Adrenal gland (tissue), 12 donors: ENCODE data around the gene PSTPIP1. TPM values are rescaled to one million over a fixed set of nuclear protein-coding genes. Genes with fewer than 3 reads are reported as not detected.
A peak's percentile ranks its signal among the peaks of the same experiment; 100 is the strongest.

Experiments
- DNase-seq, 7 donors: peaks; one replicate each; pipeline ENCODE4 v3.0.0-alpha.2; 2019 to 2020
- H3K27ac ChIP-seq, 5 donors: fragments of 200-600 bp; sonication (generic) in 4 of 5; 1 replicate in 3 of 5; 2 replicates in 2 of 5; pipeline versions ENCODE4 v1.5.1 to v1.8.0; 2016 to 2020; ENCODE audit warnings: mild to moderate bottlenecking in 1 of 5
- H3K27me3 ChIP-seq: fragments of 200-600 bp; 2 replicates; pipeline ENCODE4 v1.8.0; 2021
- H3K36me3 ChIP-seq, 2 donors: fragments of 200-600 bp; replicated peaks in 1 of 2; 1 replicate in 1 of 2; 2 replicates in 1 of 2; pipeline versions ENCODE4 v1.5.1 to v1.8.0; 2018 to 2022
- H3K4me1 ChIP-seq, 2 donors: fragments of 200-600 bp; replicated peaks in 1 of 2; 1 replicate in 1 of 2; 2 replicates in 1 of 2; pipeline versions ENCODE4 v1.5.1 to v1.8.0; 2018 to 2021
- H3K4me3 ChIP-seq, 4 donors: fragments of 200-600 bp; sonication (generic) in 3 of 4; one replicate each; pipeline ENCODE4 v1.5.1; 2016 to 2018
- H3K9me3 ChIP-seq, 3 donors: fragments of 200-600 bp; sonication (generic) in 1 of 3; replicated peaks in 1 of 3; 1 replicate in 2 of 3; 2 replicates in 1 of 3; pipeline versions ENCODE4 v1.5.1 to v1.8.0; 2016 to 2021
- CTCF ChIP-seq, 6 experiments: fragments of 450-650 bp in 4 of 6; fragments of 200-600 bp in 2 of 6; sonication (generic) in 1 of 6; IDR thresholded peaks; 1 replicate in 5 of 6; 2 replicates in 1 of 6; pipeline versions ENCODE4 v1.5.1 to v1.8.0; 2016 to 2021; ENCODE audit warnings: antibody characterized with exemption in 6 of 6, mild to moderate bottlenecking in 2 of 6, moderate library complexity in 1 of 6
- POLR2A ChIP-seq, 2 donors: fragments of 450-650 bp; IDR thresholded peaks; one replicate each; pipeline ENCODE4 v1.6.1; 2017; ENCODE audit warnings: antibody characterized with exemption in 2 of 2, mild to moderate bottlenecking in 2 of 2, moderate library complexity in 1 of 2
- WGBS, 4 donors: extraction: QIAGEN DNeasy Blood & Tissue Kit in 2 of 4; methylation state at CpG; one replicate each; pipeline versions ENCODE4 v1.1.5 to v1.1.7; 2013 to 2017; 5-methylcytosine and 5-hydroxymethylcytosine counted together
- intact Hi-C, 2 donors: fragments of 100-400 bp; cut with DNase I; formaldehyde crosslinking; loops; one replicate each; pipeline versions ENCODE4 v1.14.1 to v1.15.0; 2022 to 2023
- polyA plus RNA-seq, 3 donors: library from polyadenylated mRNA; stranded (reverse); fragments of 200-250 nt in 2 of 3; fragments of 350-450 nt in 1 of 3; fragmentation: Illumina TruSeq in 1 of 3; extraction: RNeasy Lipid Tissue Mini Kit (QIAGEN cat#74804) in 1 of 3; gene quantifications; one replicate each; pipeline ENCODE4 v1.2.3, GENCODE V29; 2013 to 2014
- total RNA-seq, 9 donors: library from RNA; depleted of rRNA in 4 of 9; stranded (reverse); fragments of >200 nt in 4 of 9; fragments of 120-200 nt in 1 of 9; fragmentation: NEBNext Ultra II Directional in 1 of 9; extraction: Animal tissue kit (Norgen Biotek cat#: 25700) in 1 of 9; gene quantifications; one replicate each; pipeline versions ENCODE4 v1.1.0 to v1.2.4, GENCODE V29; 2013 to 2023
- donor health status: healthy with polysubstance abuse.
- donor health status: Bipolar disorder and iron deficiency.
- donor health status: DM: yes; HTN: yes; CAD: no.
- donor health status: DM: no; HTN: no; CAD: no.
- donor health status: DM: no; HTN: no; CAD: no.
- donor health status: DM: yes; HTN: yes; CAD: no.

Gene PSTPIP1
- total and polyA plus RNA-seq, 12 donors: 1.4 to 31.5 (median 11.5) TPM

- Histone ChIP-seq H3K27me3 (no peaks in the 10 kb centered on the region), H3K27ac (no peak overlapping the region), H3K4me1 (peaks cover 0 to 10% of the 10 kb centered on the region in 2 donors), H3K9me3 (no peaks in the 10 kb centered on the region), H3K36me3 (no peaks in the 10 kb centered on the region), H3K4me3 (no peak overlapping the region)
- no peak for TF ChIP-seq POLR2A (IDR thresholded peaks at IDR 0.05)
- no peak for TF ChIP-seq CTCF (IDR thresholded peaks at IDR 0.05)
- DNase-seq: no peak
- intact Hi-C loops: no loop called here
- WGBS, 4 donors: 91 to 100% (median 96%) methylated on average over 1 of the region's 1 CpG
These were observed 26.6 kb upstream of the PSTPIP1 start for GRCh38 chr15:76968306-76968705.

GRCh38 chr15:76972389-76973361 lies 22.3 kb upstream of the PSTPIP1 start:
- Histone ChIP-seq H3K9me3 (no peaks in the 10 kb centered on the region), H3K36me3 (no peaks in the 10 kb centered on the region), H3K27me3 (no peaks in the 10 kb centered on the region), H3K4me1 (peaks cover 0 to 10% of the 10 kb centered on the region in 2 donors), H3K27ac (no peak overlapping the region), H3K4me3 (peak overlapping the region in 1 of 4 donors; percentile 6)
- peak in 6 of 7 donors; percentile 38 to 73 (median 61) for DNase-seq
- TF ChIP-seq CTCF (IDR thresholded peaks at IDR 0.05) (no peak), POLR2A (IDR thresholded peaks at IDR 0.05) (no peak)
- intact Hi-C loops: no loop called here
- 31 to 53% (median 47%) methylated on average over 18 to 21 of the region's 21 CpGs for WGBS, 4 donors

- peak in 1 of 7 donors; percentile 27 for DNase-seq
- no peaks in the 10 kb centered on the region for H3K9me3 ChIP-seq
- intact Hi-C loops: no loop called here
- no peaks in the 10 kb centered on the region for H3K27me3 ChIP-seq
- H3K27ac ChIP-seq: no peak overlapping the region
- TF ChIP-seq CTCF (IDR thresholded peaks at IDR 0.05) (peak in 4 of 6 experiments; percentile 27 to 46 (median 38)), POLR2A (IDR thresholded peaks at IDR 0.05) (no peak)
- H3K4me3 ChIP-seq: no peak overlapping the region
- H3K36me3 ChIP-seq: no peaks in the 10 kb centered on the region
- H3K4me1 ChIP-seq: peaks cover 0 to 10% of the 10 kb centered on the region in 2 donors
- WGBS, 4 donors: 7 to 57% (median 32%) methylated on average over 4 of the region's 4 CpGs
These were observed 21.6 kb upstream of the PSTPIP1 start for GRCh38 chr15:76973362-76973743.

- no peak overlapping the region for H3K27ac ChIP-seq
- H3K9me3 ChIP-seq: no peaks in the 10 kb centered on the region
- no peak for DNase-seq
- no peak overlapping the region for H3K4me3 ChIP-seq
- 89 to 97% (median 90%) methylated on average over 2 of the region's 2 CpGs for WGBS, 4 donors
- H3K4me1 ChIP-seq: peaks cover 0 to 10% of the 10 kb centered on the region in 2 donors
- TF ChIP-seq POLR2A (IDR thresholded peaks at IDR 0.05): no peak
- TF ChIP-seq CTCF (IDR thresholded peaks at IDR 0.05): no peak
- no peaks in the 10 kb centered on the region for H3K27me3 ChIP-seq
- intact Hi-C loops: no loop called here
- H3K36me3 ChIP-seq: no peaks in the 10 kb centered on the region
These were observed 21.0 kb upstream of the PSTPIP1 start for GRCh38 chr15:76973906-76974305.
